Middle frontal gyrus (tissue), 1 donor: ENCODE measurements around the gene CALU.
A peak's percentile ranks its signal among the peaks of the same experiment; 100 is the strongest.

Experiments
- DNase-seq: peaks from one replicate; pipeline ENCODE4 v3.0.0-alpha.2; 2015; ENCODE audit warnings: low spot score; ENCODE audit errors: extremely low spot score

The CALU gene

GRCh38 chr7:128783143-128783861 lies 44.1 kb downstream of the CALU start:
- DNase-seq = no peak

GRCh38 chr7:128785738-128786137 lies 46.6 kb downstream of the CALU start:
- DNase-seq = no peak

- DNase-seq = no peak
These were observed 49.6 kb downstream of the CALU start for GRCh38 chr7:128788446-128789412.

- no peak for DNase-seq
These were observed 51.3 kb downstream of the CALU start for GRCh38 chr7:128790315-128791041.

- DNase-seq = no peak
These were observed 52.2 kb downstream of the CALU start, which contains the start of gene CCDC136 for GRCh38 chr7:128791121-128791971. Gene CCDC136 (plus strand): TSS chr7:128791968. CDS start chr7:128792412, 444 bp downstream.

GRCh38 chr7:128791972-128792327 lies 52.8 kb downstream of the CALU start:
- DNase-seq = no peak

GRCh38 chr7:128792471-128793180 lies 53.5 kb downstream of the CALU start:
- peak; percentile 4 for DNase-seq

GRCh38 chr7:128793181-128793547 lies 54.0 kb downstream of the CALU start:
- DNase-seq = no peak

- no peak for DNase-seq
These were observed 54.9 kb downstream of the CALU start for GRCh38 chr7:128794020-128794419.

GRCh38 chr7:128794436-128794835 lies 55.3 kb downstream of the CALU start:
- no peak for DNase-seq

- no peak for DNase-seq
These were observed 56.0 kb downstream of the CALU start for GRCh38 chr7:128795129-128795528.

- no peak for DNase-seq
These were observed 57.2 kb downstream of the CALU start for GRCh38 chr7:128796327-128796726.

GRCh38 chr7:128799451-128799850 lies 60.3 kb downstream of the CALU start:
- no peak for DNase-seq

GRCh38 chr7:128800567-128800966 lies 61.4 kb downstream of the CALU start:
- DNase-seq = no peak

GRCh38 chr7:128801003-128801402 lies 61.8 kb downstream of the CALU start:
- DNase-seq = no peak

- no peak for DNase-seq
These were observed 62.7 kb downstream of the CALU start for GRCh38 chr7:128801667-128802418.

- DNase-seq = no peak
These were observed 65.3 kb downstream of the CALU start for GRCh38 chr7:128804484-128804883.

- DNase-seq = no peak
These were observed 66.1 kb downstream of the CALU start for GRCh38 chr7:128805225-128805624.

- no peak for DNase-seq
These were observed 68.0 kb downstream of the CALU start for GRCh38 chr7:128807191-128807590.
